Vagina (tissue), 2 donors: Measurements from ENCODE around the gene ALDH3B2. TPM values are rescaled to one million over a fixed set of nuclear protein-coding genes. Genes with fewer than 3 reads are reported as not detected.
A peak's percentile ranks its signal among the peaks of the same experiment; 100 is the strongest.

Experiments used
- DNase-seq, 2 donors: peaks; one replicate each; pipeline ENCODE4 v3.0.0-alpha.2; 2017; ENCODE audit errors: extremely low spot score in 2 of 2
- H3K27ac ChIP-seq: fragments of 200-600 bp; sonication (generic); one replicate; pipeline ENCODE4 v1.5.1; 2019
- H3K27me3 ChIP-seq: fragments of 200-600 bp; sonication (generic); one replicate; pipeline ENCODE4 v1.5.1; 2019
- H3K36me3 ChIP-seq, 2 donors: fragments of 200-600 bp; sonication (generic); one replicate each; pipeline ENCODE4 v1.5.1; 2017 to 2019
- H3K4me1 ChIP-seq: fragments of 200-600 bp; sonication (generic); one replicate; pipeline ENCODE4 v1.5.1; 2019
- H3K4me3 ChIP-seq, 2 donors: fragments of 200-600 bp; sonication (generic); 1 replicate in 1 of 2; 2 replicates in 1 of 2; pipeline ENCODE4 v1.5.1; 2016 to 2019
- H3K9me3 ChIP-seq: fragments of 200-600 bp; sonication (generic); one replicate; pipeline ENCODE4 v1.5.1; 2019
- POLR2A ChIP-seq, 2 donors: fragments of 450-650 bp; IDR thresholded peaks; one replicate each; pipeline ENCODE4 v1.6.1; 2017; ENCODE audit warnings: antibody characterized with exemption in 2 of 2, mild to moderate bottlenecking in 2 of 2, moderate library complexity in 2 of 2
- POLR2AphosphoS5 ChIP-seq, 2 donors: sonication (generic); formaldehyde crosslinking; IDR thresholded peaks; one replicate each; pipeline ENCODE4 v1.9.0; 2017; ENCODE audit warnings: antibody characterized with exemption in 2 of 2, mild to moderate bottlenecking in 2 of 2, low read depth in 1 of 2; ENCODE audit not compliant: insufficient read depth in 1 of 2
- intact Hi-C: fragments of 100-400 bp; cut with DNase I; formaldehyde crosslinking; loops from one replicate; pipeline ENCODE4 v1.15.1; 2023
- total RNA-seq: library from RNA; depleted of rRNA; stranded (reverse); fragments of >200 nt; gene quantifications from one replicate; pipeline ENCODE4 v1.2.3, GENCODE V29; 2016
- TF ChIP-seq, protein P1 (sequence below), 3 experiments: fragments of 450-650 bp in 2 of 3; fragments of 200-600 bp in 1 of 3; sonication (generic) in 1 of 3; IDR thresholded peaks; one replicate each; pipeline ENCODE4 v1.5.1; 2017 to 2019; ENCODE audit warnings: antibody characterized with exemption in 3 of 3, mild to moderate bottlenecking in 2 of 3, moderate library complexity in 2 of 3

The ALDH3B2 gene
- total RNA-seq, 1 donor from 2014 or later: 19.9 TPM

DNA sequence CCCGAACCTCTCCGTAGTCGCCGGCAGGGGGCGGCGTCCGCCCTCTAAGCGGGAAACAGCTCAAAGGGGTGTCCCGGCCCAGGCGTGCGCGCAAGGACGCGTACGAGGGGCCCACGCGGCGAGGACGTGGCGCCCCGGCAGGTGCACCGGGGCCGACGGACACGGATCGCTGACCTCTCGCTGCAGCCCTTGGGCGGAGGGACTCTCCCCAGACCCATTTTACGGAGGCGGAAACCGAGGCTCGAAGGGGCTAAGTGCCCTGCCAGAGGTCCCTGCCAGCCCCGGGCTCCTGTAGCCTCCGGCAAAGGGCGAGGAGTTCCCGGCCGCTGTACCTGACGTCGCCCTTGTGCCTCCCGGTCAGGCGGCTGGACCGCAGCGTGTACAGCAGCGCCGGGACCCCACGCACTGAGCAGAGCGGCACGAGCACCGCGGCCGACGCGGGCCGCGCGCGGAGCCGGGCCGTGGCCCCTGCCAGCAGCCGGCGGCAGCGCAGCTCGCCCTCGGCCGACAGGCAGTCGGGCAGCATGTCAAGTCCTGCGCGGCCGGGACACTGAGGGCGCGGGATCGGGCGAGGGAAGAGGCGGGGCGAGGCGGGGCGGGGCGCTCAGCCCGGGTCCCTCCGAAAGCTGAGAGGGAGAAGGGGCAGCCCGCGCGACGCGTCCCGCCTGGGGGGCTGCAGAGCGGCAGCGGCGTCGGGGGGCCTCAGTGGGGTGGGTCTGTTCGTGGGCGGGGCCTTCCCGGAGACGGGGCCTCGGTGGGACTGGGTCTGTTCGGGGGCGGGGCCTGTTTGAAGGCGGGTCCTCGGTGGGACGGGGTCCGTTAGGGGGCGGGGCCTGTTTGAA lies 44.8 kb downstream of the ALDH3B2 start, which contains the start of gene NUDT8:
Gene NUDT8, minus strand, starts transcription at position 552 of the 842 bp plus-strand sequence. Its CDS starts 26 bp downstream, at position 526.
- H3K36me3 ChIP-seq: no peaks in the 10 kb centered on the region
- peak within 1 kb of the TSS; percentile 91 for H3K27ac ChIP-seq
- intact Hi-C loops: no loop called here
- peak within 1 kb of the TSS; percentile 58 to 71 for H3K4me3 ChIP-seq
- DNase-seq: no peak
- peaks cover 24% of the 10 kb centered on the region for H3K4me1 ChIP-seq
- no peaks in the 10 kb centered on the region for H3K27me3 ChIP-seq
- H3K9me3 ChIP-seq: no peaks in the 10 kb centered on the region
- TF ChIP-seq, protein P1, sequence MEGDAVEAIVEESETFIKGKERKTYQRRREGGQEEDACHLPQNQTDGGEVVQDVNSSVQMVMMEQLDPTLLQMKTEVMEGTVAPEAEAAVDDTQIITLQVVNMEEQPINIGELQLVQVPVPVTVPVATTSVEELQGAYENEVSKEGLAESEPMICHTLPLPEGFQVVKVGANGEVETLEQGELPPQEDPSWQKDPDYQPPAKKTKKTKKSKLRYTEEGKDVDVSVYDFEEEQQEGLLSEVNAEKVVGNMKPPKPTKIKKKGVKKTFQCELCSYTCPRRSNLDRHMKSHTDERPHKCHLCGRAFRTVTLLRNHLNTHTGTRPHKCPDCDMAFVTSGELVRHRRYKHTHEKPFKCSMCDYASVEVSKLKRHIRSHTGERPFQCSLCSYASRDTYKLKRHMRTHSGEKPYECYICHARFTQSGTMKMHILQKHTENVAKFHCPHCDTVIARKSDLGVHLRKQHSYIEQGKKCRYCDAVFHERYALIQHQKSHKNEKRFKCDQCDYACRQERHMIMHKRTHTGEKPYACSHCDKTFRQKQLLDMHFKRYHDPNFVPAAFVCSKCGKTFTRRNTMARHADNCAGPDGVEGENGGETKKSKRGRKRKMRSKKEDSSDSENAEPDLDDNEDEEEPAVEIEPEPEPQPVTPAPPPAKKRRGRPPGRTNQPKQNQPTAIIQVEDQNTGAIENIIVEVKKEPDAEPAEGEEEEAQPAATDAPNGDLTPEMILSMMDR (IDR thresholded peaks at IDR 0.05): peak; percentile 60 to 84 (median 66)
- TF ChIP-seq POLR2AphosphoS5 (IDR thresholded peaks at IDR 0.05; ENCODE audit: insufficient read depth in 1 of 2, low read depth in 1 of 2) (peak; percentile 41 to 60), POLR2A (IDR thresholded peaks at IDR 0.05) (peak in 1 of 2 donors; percentile 33)

DNA sequence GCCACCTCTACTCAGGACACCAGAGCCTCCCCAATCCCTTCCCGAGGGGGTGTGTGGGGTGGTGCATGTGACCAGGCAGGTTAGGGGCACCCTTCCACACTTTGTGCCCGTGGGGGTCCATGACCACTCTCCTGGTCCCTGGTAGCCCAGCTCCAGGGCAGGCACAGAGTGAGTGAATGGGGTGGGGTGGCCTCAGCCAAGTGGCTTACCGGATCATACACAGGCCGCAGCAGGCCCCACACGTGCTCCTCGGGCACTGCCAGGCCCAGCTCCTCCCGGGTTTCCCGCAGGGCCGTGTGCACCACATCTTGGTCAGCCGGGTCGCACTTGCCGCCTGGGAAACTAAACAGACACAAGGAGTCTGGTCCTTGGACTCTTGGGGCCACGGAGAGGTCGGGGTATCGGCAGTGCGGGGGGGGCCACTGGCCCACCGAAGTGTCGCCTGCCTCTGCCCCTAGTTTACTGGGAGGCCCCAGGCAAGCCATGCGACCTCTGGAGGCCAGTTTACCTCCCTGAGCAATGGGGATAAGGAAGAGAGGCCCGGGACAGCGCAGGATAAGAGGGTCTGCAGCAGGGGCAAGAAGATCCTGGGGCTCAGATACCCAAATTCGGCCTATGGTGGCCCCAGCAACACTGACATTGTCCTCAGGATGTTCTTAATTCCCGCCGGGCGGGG lies 45.6 kb downstream of the ALDH3B2 start:
- Histone ChIP-seq H3K27me3 (no peaks in the 10 kb centered on the region), H3K27ac (peak overlapping the region; percentile 89), H3K9me3 (no peaks in the 10 kb centered on the region), H3K4me1 (peaks cover 24% of the 10 kb centered on the region), H3K4me3 (peak overlapping the region; percentile 58 to 71), H3K36me3 (no peaks in the 10 kb centered on the region)
- DNase-seq: no peak
- intact Hi-C loops: no loop called here
- TF ChIP-seq POLR2AphosphoS5 (IDR thresholded peaks at IDR 0.05; ENCODE audit: insufficient read depth in 1 of 2, low read depth in 1 of 2) (no peak), POLR2A (IDR thresholded peaks at IDR 0.05) (no peak)
- TF ChIP-seq, protein P1 (IDR thresholded peaks at IDR 0.05): no peak

DNA sequence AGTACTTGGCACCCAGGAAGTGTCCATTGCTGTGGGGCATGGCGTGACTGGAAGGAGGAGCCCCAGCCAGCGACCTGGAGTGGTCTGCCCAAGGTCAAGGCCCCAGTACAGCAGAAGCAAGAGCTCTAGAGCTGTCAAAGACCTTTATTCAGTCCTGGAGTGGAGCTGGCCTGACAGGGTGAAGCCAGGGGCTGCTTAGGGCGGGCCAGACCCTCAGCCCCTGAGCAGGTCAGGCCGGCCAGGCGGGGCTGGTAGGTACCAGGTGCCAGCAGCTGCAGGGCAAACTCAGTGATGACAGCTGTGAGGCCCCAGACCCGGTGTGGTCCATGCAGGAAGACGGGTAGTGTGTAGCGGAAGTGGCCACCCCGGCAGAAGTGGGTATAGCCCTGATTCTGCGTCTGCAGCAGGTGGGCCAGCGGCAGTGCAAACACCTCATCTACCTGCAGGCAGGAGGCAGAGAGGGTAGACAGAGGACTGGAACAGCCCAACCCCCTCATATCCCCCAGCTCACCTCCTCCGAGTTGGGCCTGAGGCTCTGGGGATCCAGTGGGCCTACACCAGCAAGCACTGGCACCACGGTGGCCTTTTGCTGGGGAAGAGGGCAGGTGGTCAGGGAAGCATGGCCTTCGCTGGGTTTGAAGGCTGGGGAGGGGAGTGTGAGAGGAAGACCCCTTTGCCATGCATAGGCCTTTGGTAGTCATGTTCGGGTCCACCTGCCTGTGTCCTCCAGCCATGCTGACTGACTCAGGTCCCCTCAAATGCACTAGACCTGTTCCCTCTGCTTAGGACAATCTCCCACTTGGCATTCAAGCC lies 46.4 kb downstream of the ALDH3B2 start:
- no peak overlapping the region for H3K4me3 ChIP-seq
- no peaks in the 10 kb centered on the region for H3K27me3 ChIP-seq
- no peak for DNase-seq
- H3K9me3 ChIP-seq: no peaks in the 10 kb centered on the region
- TF ChIP-seq POLR2AphosphoS5 (IDR thresholded peaks at IDR 0.05; ENCODE audit: insufficient read depth in 1 of 2, low read depth in 1 of 2) (no peak), POLR2A (IDR thresholded peaks at IDR 0.05) (no peak)
- TF ChIP-seq, protein P1 (IDR thresholded peaks at IDR 0.05): no peak
- intact Hi-C loops: no loop called here
- no peaks in the 10 kb centered on the region for H3K36me3 ChIP-seq
- H3K27ac ChIP-seq: no peak overlapping the region
- H3K4me1 ChIP-seq: peaks cover 24% of the 10 kb centered on the region

- no peaks in the 10 kb centered on the region for H3K27me3 ChIP-seq
- TF ChIP-seq, protein P1 (IDR thresholded peaks at IDR 0.05): no peak
- no peak for TF ChIP-seq POLR2AphosphoS5 (IDR thresholded peaks at IDR 0.05; ENCODE audit: insufficient read depth in 1 of 2, low read depth in 1 of 2)
- no peak for TF ChIP-seq POLR2A (IDR thresholded peaks at IDR 0.05)
Measured at GRCh38 chr11:67627441-67627811, 47.0 kb downstream of the ALDH3B2 start.

More at GRCh38 chr11:67627441-67627811, 47.0 kb downstream of the ALDH3B2 start:
- Histone ChIP-seq H3K4me1 (peaks cover 24% of the 10 kb centered on the region), H3K27ac (no peak overlapping the region), H3K4me3 (no peak overlapping the region), H3K36me3 (no peaks in the 10 kb centered on the region), H3K9me3 (no peaks in the 10 kb centered on the region)
- DNase-seq: no peak
- intact Hi-C loops: no loop called here
